ENCODE data around the gene OR4C12. TPM values are rescaled to one million over a fixed set of nuclear protein-coding genes. Genes with fewer than 3 reads are reported as not detected.
"Not testable (repeated sequence)": the region's sequence is repeated elsewhere in the genome, so short reads cannot be mapped to it uniquely, and the experiment has no call there.

The OR4C12 gene
- polyA plus RNA-seq (2013, experiment 1 of 4) = not detected
- polyA plus RNA-seq (2013, experiment 2 of 4) = not detected
- not detected for polyA plus RNA-seq (2013, experiment 3 of 4)
- polyA plus RNA-seq (2013, experiment 4 of 4) = not detected

GRCh38 chr11:49982435-49982834 lies at the start of gene OR4C12:
Gene OR4C12, minus strand, starts transcription at chr11:49982535. Its CDS starts 34 bp downstream, at chr11:49982501.
- 30 to 75% methylated on average over 1 of the region's 1 CpG for WGBS, 2 experiments
- not testable (repeated sequence) for H3K27me3 ChIP-seq (ENCODE audit: control insufficient read depth, insufficient read depth, low read length, poor library complexity, severe bottlenecking); H3K4me1 ChIP-seq (ENCODE audit: control insufficient read depth, insufficient read depth, low read length); H3K36me3 ChIP-seq (ENCODE audit: control insufficient read depth, insufficient read depth, low read length); H3K27ac ChIP-seq (ENCODE audit: insufficient read depth, low read depth, low read length, poor library complexity, severe bottlenecking); H3K4me3 ChIP-seq (ENCODE audit: insufficient read depth, low read depth, low read length)
- peaks cover 21% of the 10 kb centered on the region for H3K9me3 ChIP-seq (ENCODE audit: control insufficient read depth, low read length)

- no peak overlapping the region for H3K27ac ChIP-seq (ENCODE audit: insufficient read depth, low read depth, low read length, poor library complexity, severe bottlenecking)
- no peaks in the 10 kb centered on the region for H3K36me3 ChIP-seq (ENCODE audit: control insufficient read depth, insufficient read depth, low read length)
- peaks cover 10% of the 10 kb centered on the region for H3K9me3 ChIP-seq (ENCODE audit: control insufficient read depth, low read length)
- H3K27me3 ChIP-seq (ENCODE audit: control insufficient read depth, insufficient read depth, low read length, poor library complexity, severe bottlenecking) = no peaks in the 10 kb centered on the region
- H3K4me3 ChIP-seq (ENCODE audit: insufficient read depth, low read depth, low read length) = no peak overlapping the region
- WGBS, 2 experiments = 48 to 67% methylated on average over 1 of the region's 1 CpG
- no peaks in the 10 kb centered on the region for H3K4me1 ChIP-seq (ENCODE audit: control insufficient read depth, insufficient read depth, low read length)
Observed at GRCh38 chr11:50030193-50030592, 47.9 kb upstream of the OR4C12 start.

- no peak overlapping the region for H3K27ac ChIP-seq (ENCODE audit: insufficient read depth, low read depth, low read length, poor library complexity, severe bottlenecking)
- no peaks in the 10 kb centered on the region for H3K27me3 ChIP-seq (ENCODE audit: control insufficient read depth, insufficient read depth, low read length, poor library complexity, severe bottlenecking)
- no peaks in the 10 kb centered on the region for H3K4me1 ChIP-seq (ENCODE audit: control insufficient read depth, insufficient read depth, low read length)
- H3K4me3 ChIP-seq (ENCODE audit: insufficient read depth, low read depth, low read length) = no peak overlapping the region
- peaks cover 17% of the 10 kb centered on the region for H3K9me3 ChIP-seq (ENCODE audit: control insufficient read depth, low read length)
- 60 to 61% methylated on average over 6 of the region's 6 CpGs for WGBS, 2 experiments
- no peaks in the 10 kb centered on the region for H3K36me3 ChIP-seq (ENCODE audit: control insufficient read depth, insufficient read depth, low read length)
Observed at GRCh38 chr11:49995565-49995964, 13.2 kb upstream of the OR4C12 start.

- WGBS, 2 experiments = 91 to 92% methylated on average over 2 of the region's 4 CpGs
Observed at GRCh38 chr11:49973439-49973838, 8.9 kb downstream of the OR4C12 start.

GRCh38 chr11:49952091-49952490 lies 30.2 kb downstream of the OR4C12 start, which contains the start of gene OR4C13:
Gene OR4C13, plus strand, starts transcription at chr11:49952391. Its CDS starts 32 bp downstream, at chr11:49952423.
- no peaks in the 10 kb centered on the region for H3K36me3 ChIP-seq (ENCODE audit: control insufficient read depth, insufficient read depth, low read length)
- H3K4me3 ChIP-seq (ENCODE audit: insufficient read depth, low read depth, low read length) = no peak within 1 kb of the TSS
- H3K27me3 ChIP-seq (ENCODE audit: control insufficient read depth, insufficient read depth, low read length, poor library complexity, severe bottlenecking) = no peaks in the 10 kb centered on the region
- no peak within 1 kb of the TSS for H3K27ac ChIP-seq (ENCODE audit: insufficient read depth, low read depth, low read length, poor library complexity, severe bottlenecking)
- peaks cover 8% of the 10 kb centered on the region for H3K9me3 ChIP-seq (ENCODE audit: control insufficient read depth, low read length)
- WGBS, 2 experiments = 0 to 50% methylated on average over 1 of the region's 1 CpG
- no peaks in the 10 kb centered on the region for H3K4me1 ChIP-seq (ENCODE audit: control insufficient read depth, insufficient read depth, low read length)

More at GRCh38 chr11:49973439-49973838, 8.9 kb downstream of the OR4C12 start:
- not testable (repeated sequence) for H3K36me3 ChIP-seq (ENCODE audit: control insufficient read depth, insufficient read depth, low read length); H3K4me3 ChIP-seq (ENCODE audit: insufficient read depth, low read depth, low read length); H3K27ac ChIP-seq (ENCODE audit: insufficient read depth, low read depth, low read length, poor library complexity, severe bottlenecking); H3K4me1 ChIP-seq (ENCODE audit: control insufficient read depth, insufficient read depth, low read length); H3K27me3 ChIP-seq (ENCODE audit: control insufficient read depth, insufficient read depth, low read length, poor library complexity, severe bottlenecking)
- peaks cover 10% of the 10 kb centered on the region for H3K9me3 ChIP-seq (ENCODE audit: control insufficient read depth, low read length)

GRCh38 chr11:49948701-49949100 lies 33.6 kb downstream of the OR4C12 start:
- WGBS, 2 experiments = 50 to 56% methylated on average over 1 of the region's 1 CpG
- not testable (repeated sequence) for H3K27me3 ChIP-seq (ENCODE audit: control insufficient read depth, insufficient read depth, low read length, poor library complexity, severe bottlenecking); H3K4me3 ChIP-seq (ENCODE audit: insufficient read depth, low read depth, low read length); H3K27ac ChIP-seq (ENCODE audit: insufficient read depth, low read depth, low read length, poor library complexity, severe bottlenecking); H3K36me3 ChIP-seq (ENCODE audit: control insufficient read depth, insufficient read depth, low read length); H3K9me3 ChIP-seq (ENCODE audit: control insufficient read depth, low read length); H3K4me1 ChIP-seq (ENCODE audit: control insufficient read depth, insufficient read depth, low read length)
